ENCODE measurements around the gene ABCB4. TPM values are rescaled to one million over a fixed set of nuclear protein-coding genes. Genes with fewer than 3 reads are reported as not detected.

ABCB4 gene
- polyA plus RNA-seq, 1 experiment, result 1.9 TPM

DNA sequence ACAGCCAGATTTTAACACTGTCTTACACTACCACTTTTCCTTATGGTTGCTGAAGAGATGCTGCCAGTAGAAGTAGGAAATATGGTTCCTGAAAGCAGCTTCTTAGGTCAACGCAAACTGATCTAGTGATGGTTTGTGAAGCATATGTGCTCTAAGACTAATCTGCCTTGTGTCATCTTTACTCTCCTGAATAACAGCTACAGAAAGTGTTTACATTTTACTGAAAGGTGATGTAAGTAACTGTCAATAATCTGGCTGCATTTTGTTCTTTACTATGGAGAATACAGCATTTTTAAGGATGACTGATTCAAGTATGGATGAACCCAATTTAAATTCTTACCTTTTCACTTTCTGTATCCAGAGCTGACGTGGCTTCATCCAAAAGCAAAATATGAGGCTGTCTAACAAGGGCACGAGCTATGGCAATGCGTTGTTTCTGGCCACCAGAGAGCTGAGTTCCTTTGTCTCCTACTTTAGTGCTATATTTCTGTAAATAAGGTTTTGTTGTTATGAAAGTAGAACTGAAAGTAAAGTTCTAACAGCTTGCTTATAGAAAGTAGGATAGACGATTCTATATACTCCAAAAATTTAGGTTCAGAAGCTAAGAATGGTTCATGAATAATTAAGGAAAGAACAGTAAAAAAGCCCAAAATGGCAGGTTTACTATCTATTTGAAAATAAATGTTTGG, 30.2 kb upstream of the ABCB4 start:
- no peak for DNase-seq (ENCODE audit: low read depth)
- CTCF ChIA-PET, result interaction anchor here (0.7 to 2.7 kb wide), 10 partner anchors 10 to 606 kb away, joined by 3 to 17 read pairs (median 3); no protein-coding TSS in a partner anchor
- Histone ChIP-seq H3K27me3 (ENCODE audit: control insufficient read depth, insufficient read depth, low read length) (no peaks in the 10 kb centered on the region), H3K4me3 (ENCODE audit: low read depth, low read length) (no peak overlapping the region), H3K36me3 (ENCODE audit: control insufficient read depth, insufficient read depth, low read length) (no peaks in the 10 kb centered on the region)
- POLR2A ChIA-PET, result no interaction called here
- TF ChIP-seq, protein P1, sequence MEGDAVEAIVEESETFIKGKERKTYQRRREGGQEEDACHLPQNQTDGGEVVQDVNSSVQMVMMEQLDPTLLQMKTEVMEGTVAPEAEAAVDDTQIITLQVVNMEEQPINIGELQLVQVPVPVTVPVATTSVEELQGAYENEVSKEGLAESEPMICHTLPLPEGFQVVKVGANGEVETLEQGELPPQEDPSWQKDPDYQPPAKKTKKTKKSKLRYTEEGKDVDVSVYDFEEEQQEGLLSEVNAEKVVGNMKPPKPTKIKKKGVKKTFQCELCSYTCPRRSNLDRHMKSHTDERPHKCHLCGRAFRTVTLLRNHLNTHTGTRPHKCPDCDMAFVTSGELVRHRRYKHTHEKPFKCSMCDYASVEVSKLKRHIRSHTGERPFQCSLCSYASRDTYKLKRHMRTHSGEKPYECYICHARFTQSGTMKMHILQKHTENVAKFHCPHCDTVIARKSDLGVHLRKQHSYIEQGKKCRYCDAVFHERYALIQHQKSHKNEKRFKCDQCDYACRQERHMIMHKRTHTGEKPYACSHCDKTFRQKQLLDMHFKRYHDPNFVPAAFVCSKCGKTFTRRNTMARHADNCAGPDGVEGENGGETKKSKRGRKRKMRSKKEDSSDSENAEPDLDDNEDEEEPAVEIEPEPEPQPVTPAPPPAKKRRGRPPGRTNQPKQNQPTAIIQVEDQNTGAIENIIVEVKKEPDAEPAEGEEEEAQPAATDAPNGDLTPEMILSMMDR (IDR thresholded peaks at IDR 0.05; ENCODE audit: insufficient read depth, low read depth, low read length), result no peak

DNA sequence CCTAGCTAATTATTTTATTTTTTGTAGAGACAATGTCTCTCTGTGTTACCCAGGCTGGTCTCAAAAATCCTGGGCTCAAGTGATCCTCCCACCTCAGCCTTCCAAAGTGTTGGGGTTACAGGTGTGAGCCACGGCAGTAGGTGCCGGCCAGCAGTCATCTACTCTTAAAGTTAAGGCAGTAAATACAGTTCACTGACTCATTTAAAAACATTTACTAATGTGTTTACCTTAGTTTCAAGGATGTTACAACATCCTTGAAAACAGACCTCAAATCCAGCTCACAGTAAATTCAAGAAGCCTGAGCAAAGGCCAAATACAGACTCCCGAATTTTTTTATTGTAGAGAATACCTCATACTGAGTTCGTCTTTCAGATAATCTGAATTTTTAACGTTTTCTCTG, 29.6 kb upstream of the ABCB4 start:
- no peak overlapping the region for H3K4me3 ChIP-seq (ENCODE audit: low read depth, low read length)
- ChIA-PET POLR2A (no interaction called here), CTCF (interaction anchor here (1.2 to 2.7 kb wide), 5 partner anchors 88 to 607 kb away, joined by 3 to 13 read pairs (median 4); no protein-coding TSS in a partner anchor)
- TF ChIP-seq, protein P1 (IDR thresholded peaks at IDR 0.05; ENCODE audit: insufficient read depth, low read depth, low read length), result no peak
- no peaks in the 10 kb centered on the region for H3K36me3 ChIP-seq (ENCODE audit: control insufficient read depth, insufficient read depth, low read length)
- no peaks in the 10 kb centered on the region for H3K27me3 ChIP-seq (ENCODE audit: control insufficient read depth, insufficient read depth, low read length)
- no peak for DNase-seq (ENCODE audit: low read depth)

GRCh38 chr7:87499494-87499893, 24.0 kb upstream of the ABCB4 start:
- H3K4me3 ChIP-seq (ENCODE audit: low read depth, low read length), result no peak overlapping the region
- no peaks in the 10 kb centered on the region for H3K27me3 ChIP-seq (ENCODE audit: control insufficient read depth, insufficient read depth, low read length)
- TF ChIP-seq, protein P1 (IDR thresholded peaks at IDR 0.05; ENCODE audit: insufficient read depth, low read depth, low read length), result no peak
- H3K36me3 ChIP-seq (ENCODE audit: control insufficient read depth, insufficient read depth, low read length), result no peaks in the 10 kb centered on the region
- no peak for DNase-seq (ENCODE audit: low read depth)
- ChIA-PET CTCF (no interaction called here), POLR2A (no interaction called here)

- ChIA-PET POLR2A (no interaction called here), CTCF (no interaction called here)
- Histone ChIP-seq H3K27me3 (ENCODE audit: control insufficient read depth, insufficient read depth, low read length) (no peaks in the 10 kb centered on the region), H3K36me3 (ENCODE audit: control insufficient read depth, insufficient read depth, low read length) (no peaks in the 10 kb centered on the region), H3K4me3 (ENCODE audit: low read depth, low read length) (no peak overlapping the region)
- TF ChIP-seq, protein P1 (IDR thresholded peaks at IDR 0.05; ENCODE audit: insufficient read depth, low read depth, low read length), result no peak
- no peak for DNase-seq (ENCODE audit: low read depth)
These were observed 23.4 kb upstream of the ABCB4 start for GRCh38 chr7:87498893-87499292.

DNA sequence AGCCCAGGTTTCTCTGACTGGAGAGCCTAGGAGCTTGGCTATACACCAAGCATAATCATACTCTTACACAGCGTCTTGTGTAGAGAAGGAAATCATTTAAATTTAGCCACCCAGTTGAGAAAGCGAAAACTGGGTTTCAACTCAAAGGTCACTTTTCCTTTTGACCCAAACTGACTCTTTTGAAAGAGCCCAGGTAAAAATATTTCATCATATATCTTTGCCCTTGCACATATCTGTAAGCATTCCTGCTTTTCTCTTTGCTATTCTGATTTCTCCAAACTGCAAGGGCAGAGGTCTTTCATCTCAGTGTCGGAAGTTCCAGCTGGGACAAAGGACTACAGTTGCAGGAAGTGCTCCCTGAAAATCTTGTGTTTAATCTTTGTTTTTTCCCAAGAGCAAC, 22.0 kb upstream of the ABCB4 start:
- POLR2A ChIA-PET, result no interaction called here
- DNase-seq (ENCODE audit: low read depth), result no peak
- Histone ChIP-seq H3K4me3 (ENCODE audit: low read depth, low read length) (no peak overlapping the region), H3K27me3 (ENCODE audit: control insufficient read depth, insufficient read depth, low read length) (no peaks in the 10 kb centered on the region), H3K36me3 (ENCODE audit: control insufficient read depth, insufficient read depth, low read length) (no peaks in the 10 kb centered on the region)
- CTCF ChIA-PET, result interaction anchor here (1.0 kb wide), 1 partner anchor 58 kb away, joined by 3 read pairs; no protein-coding TSS in a partner anchor
- TF ChIP-seq, protein P1 (IDR thresholded peaks at IDR 0.05; ENCODE audit: insufficient read depth, low read depth, low read length), result no peak
